Thoracic aorta (tissue), 2 donors: Measurements from ENCODE around the gene ZIC2. TPM values are rescaled to one million over a fixed set of nuclear protein-coding genes. Genes with fewer than 3 reads are reported as not detected.

Source experiments
- ATAC-seq: fragments of 150-250 bp; one replicate; pipeline ENCODE4 v1.8.0; 2017; ENCODE audit warnings: low read depth; ENCODE audit not compliant: insufficient number of reproducible peaks, low FRiP score
- DNase-seq: peaks from one replicate; pipeline ENCODE4 v3.0.0-alpha.2; 2020; ENCODE audit warnings: low spot score
- H3K27ac ChIP-seq, 2 donors: fragments of 200-600 bp; sonication (generic); 1 replicate in 1 of 2; 2 replicates in 1 of 2; pipeline ENCODE4 v1.5.1; 2016; ENCODE audit warnings: mild to moderate bottlenecking in 2 of 2, moderate library complexity in 2 of 2
- H3K27me3 ChIP-seq: fragments of 200-600 bp; sonication (generic); replicated peaks from 2 replicates; pipeline ENCODE4 v1.6.0; 2016; ENCODE audit warnings: mild to moderate bottlenecking; ENCODE audit not compliant: insufficient read depth
- H3K36me3 ChIP-seq: fragments of 200-600 bp; sonication (generic); one replicate; pipeline ENCODE4 v1.5.1; 2016
- H3K4me1 ChIP-seq, 2 donors: fragments of 200-600 bp; sonication (generic); 1 replicate in 1 of 2; 2 replicates in 1 of 2; pipeline versions ENCODE4 v1.5.1 to v1.6.0; 2016; ENCODE audit warnings: low read depth in 2 of 2, mild to moderate bottlenecking in 1 of 2; ENCODE audit not compliant: control insufficient read depth in 1 of 2
- H3K4me3 ChIP-seq: fragments of 200-600 bp; sonication (generic); 2 replicates; pipeline ENCODE4 v1.5.1; 2016; ENCODE audit warnings: mild to moderate bottlenecking
- H3K9me3 ChIP-seq: fragments of 200-600 bp; sonication (generic); 2 replicates; pipeline ENCODE4 v1.5.1; 2016
- total RNA-seq, 2 donors: library from RNA; depleted of rRNA; stranded (reverse); fragments of >200 nt; gene quantifications; one replicate each; pipeline versions ENCODE4 v1.1.0 to v1.2.3, GENCODE V29; 2016
- TF ChIP-seq, protein P1 (sequence below): fragments of 200-600 bp; sonication (generic); IDR thresholded peaks from one replicate; pipeline ENCODE4 v1.5.1; 2019; ENCODE audit warnings: antibody characterized with exemption

Gene ZIC2
- total RNA-seq, 2 donors from 2014 or later, result not detected

DNA sequence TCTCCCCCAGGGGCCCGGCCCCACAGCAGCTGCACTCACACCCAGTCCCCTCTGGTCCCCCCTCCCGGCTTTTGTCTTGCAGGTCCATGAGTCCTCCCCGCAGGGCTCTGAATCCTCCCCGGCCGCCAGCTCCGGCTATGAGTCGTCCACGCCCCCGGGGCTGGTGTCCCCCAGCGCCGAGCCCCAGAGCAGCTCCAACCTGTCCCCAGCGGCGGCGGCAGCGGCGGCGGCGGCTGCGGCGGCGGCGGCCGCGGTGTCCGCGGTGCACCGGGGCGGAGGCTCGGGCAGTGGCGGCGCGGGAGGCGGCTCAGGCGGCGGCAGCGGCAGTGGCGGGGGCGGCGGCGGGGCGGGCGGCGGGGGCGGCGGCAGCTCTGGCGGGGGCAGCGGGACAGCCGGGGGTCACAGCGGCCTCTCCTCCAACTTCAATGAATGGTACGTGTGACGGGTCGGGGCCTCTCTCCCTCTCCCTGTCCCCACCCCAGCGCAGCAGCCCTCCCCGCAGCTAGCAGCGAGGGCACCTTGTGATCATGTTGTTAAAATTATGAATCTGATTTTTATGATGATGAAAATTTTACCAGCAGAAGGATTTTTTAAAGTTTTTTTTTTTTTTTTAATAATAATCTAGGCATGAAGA, 3.8 kb downstream of the ZIC2 start:
- H3K27ac ChIP-seq, result no peak overlapping the region
- no peaks in the 10 kb centered on the region for H3K9me3 ChIP-seq
- H3K4me1 ChIP-seq, result peaks cover 10 to 21% of the 10 kb centered on the region in 2 donors
- no peak for ATAC-seq
- no peak for DNase-seq
- H3K4me3 ChIP-seq, result no peak overlapping the region
- TF ChIP-seq, protein P1, sequence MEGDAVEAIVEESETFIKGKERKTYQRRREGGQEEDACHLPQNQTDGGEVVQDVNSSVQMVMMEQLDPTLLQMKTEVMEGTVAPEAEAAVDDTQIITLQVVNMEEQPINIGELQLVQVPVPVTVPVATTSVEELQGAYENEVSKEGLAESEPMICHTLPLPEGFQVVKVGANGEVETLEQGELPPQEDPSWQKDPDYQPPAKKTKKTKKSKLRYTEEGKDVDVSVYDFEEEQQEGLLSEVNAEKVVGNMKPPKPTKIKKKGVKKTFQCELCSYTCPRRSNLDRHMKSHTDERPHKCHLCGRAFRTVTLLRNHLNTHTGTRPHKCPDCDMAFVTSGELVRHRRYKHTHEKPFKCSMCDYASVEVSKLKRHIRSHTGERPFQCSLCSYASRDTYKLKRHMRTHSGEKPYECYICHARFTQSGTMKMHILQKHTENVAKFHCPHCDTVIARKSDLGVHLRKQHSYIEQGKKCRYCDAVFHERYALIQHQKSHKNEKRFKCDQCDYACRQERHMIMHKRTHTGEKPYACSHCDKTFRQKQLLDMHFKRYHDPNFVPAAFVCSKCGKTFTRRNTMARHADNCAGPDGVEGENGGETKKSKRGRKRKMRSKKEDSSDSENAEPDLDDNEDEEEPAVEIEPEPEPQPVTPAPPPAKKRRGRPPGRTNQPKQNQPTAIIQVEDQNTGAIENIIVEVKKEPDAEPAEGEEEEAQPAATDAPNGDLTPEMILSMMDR, result no peak
- H3K36me3 ChIP-seq, result no peaks in the 10 kb centered on the region
- H3K27me3 ChIP-seq, result peaks cover 56% of the 10 kb centered on the region

DNA sequence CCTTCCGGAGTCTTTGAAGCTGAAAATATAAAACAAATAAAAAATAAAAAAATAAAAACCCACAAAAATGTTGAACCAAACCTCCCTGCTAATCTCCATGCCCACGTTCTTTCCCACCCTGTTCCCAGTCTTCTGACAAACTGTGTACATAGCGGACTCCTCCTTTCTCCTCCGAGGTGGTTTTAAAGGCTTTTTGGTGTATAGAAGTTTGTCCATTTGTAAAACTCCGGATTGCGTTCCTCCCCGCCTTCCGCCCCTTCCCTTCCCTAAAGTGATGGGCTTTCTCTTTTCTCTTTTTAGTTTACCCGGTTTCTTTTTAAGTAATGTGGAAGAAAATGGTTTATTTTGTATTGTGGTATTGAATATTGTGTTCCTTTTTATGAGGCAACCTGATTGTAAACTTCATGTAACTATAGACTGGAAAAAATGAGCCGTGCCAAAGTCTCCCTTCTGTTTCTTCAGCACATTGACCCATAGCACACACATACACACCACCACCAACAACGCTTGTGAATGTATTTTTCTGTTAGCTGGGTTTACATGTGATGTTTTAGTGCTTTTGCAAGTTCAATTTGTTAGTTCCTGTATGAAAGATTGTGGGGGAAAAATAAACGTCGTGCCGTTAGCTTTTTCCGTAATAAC, 4.4 kb downstream of the ZIC2 start:
- H3K4me1 ChIP-seq, result peaks cover 10 to 19% of the 10 kb centered on the region in 2 donors
- no peak for ATAC-seq

DNA sequence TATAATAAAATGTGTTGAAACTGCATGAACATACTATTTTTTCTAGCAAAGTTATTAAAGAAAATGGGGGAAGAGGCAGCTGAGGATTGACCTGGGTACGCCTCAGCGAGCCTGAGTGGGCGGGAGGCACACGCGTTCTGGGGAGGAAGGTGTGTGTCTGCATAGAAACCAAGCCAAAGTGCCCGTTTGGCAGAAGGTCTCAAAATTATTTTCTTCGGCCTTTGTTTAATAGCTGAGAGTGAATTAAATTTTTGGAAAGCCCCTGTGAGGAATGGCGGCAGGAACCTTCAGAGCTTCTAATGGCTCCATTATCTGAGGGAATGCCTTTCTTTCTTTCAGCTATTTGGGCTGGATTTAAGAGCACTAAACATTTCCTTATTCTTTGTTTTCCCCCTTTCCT, 5.2 kb downstream of the ZIC2 start:
- H3K27me3 ChIP-seq, result peaks cover 70% of the 10 kb centered on the region
- TF ChIP-seq, protein P1, result no peak

More for the DNA sequence above, 4.4 kb downstream of the ZIC2 start:
- Histone ChIP-seq H3K27ac (no peak overlapping the region), H3K9me3 (no peaks in the 10 kb centered on the region), H3K27me3 (peaks cover 62% of the 10 kb centered on the region), H3K36me3 (no peaks in the 10 kb centered on the region), H3K4me3 (no peak overlapping the region)
- TF ChIP-seq, protein P1, result no peak
- no peak for DNase-seq

DNA sequence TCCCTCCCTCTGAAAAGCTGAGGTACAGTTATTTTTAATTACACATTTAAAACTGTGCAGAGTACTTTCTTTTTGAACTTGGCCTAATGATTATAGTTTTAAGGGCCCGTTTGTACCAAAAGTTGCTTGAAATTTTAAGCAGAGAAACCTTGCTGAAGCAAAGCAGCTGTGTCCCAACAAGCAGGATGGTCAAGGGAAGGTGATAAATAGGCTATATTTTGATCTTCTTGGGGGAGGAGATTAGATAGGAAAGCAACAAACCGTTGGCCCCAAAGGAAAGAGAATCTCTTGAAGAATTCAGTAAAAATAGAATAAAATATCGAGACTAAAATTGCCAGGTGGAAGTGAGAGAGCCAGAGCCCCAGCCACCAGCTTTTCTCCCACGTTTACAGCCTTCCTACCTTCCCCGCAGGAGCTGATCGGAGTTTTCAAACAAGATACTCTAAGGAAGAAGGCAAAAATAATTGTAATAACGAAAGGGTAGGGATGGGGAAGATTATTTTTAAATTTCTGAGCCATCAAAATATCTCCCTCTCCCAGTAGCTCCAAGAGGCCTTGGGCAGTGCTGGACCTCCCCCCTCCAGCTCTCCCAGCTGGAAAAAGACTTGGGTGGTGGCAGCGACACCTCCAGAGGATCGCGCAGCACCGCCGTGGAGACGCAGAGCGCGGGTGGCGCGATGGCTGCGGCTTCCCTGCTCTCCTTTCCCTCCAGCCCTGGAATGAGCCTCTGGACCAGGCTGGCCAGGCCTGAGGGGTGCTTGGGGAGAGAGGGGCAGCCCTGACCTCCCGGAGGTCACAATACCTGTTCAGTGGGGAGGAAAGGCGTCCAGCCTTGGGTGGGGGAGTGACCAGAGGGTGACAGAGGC, 5.8 kb downstream of the ZIC2 start:
- peaks cover 6 to 8% of the 10 kb centered on the region in 2 donors for H3K4me1 ChIP-seq
- H3K4me3 ChIP-seq, result no peak overlapping the region
- no peak for DNase-seq
- TF ChIP-seq, protein P1, result no peak
- H3K36me3 ChIP-seq, result no peaks in the 10 kb centered on the region
- no peak overlapping the region for H3K27ac ChIP-seq
- peaks cover 76% of the 10 kb centered on the region for H3K27me3 ChIP-seq
- H3K9me3 ChIP-seq, result no peaks in the 10 kb centered on the region
- ATAC-seq, result no peak

More for the DNA sequence above, 5.2 kb downstream of the ZIC2 start:
- DNase-seq (no peak), ATAC-seq (no peak)
- no peak overlapping the region for H3K27ac ChIP-seq
- H3K9me3 ChIP-seq, result no peaks in the 10 kb centered on the region
- no peaks in the 10 kb centered on the region for H3K36me3 ChIP-seq
- H3K4me1 ChIP-seq, result peaks cover 10 to 15% of the 10 kb centered on the region in 2 donors
- no peak overlapping the region for H3K4me3 ChIP-seq
